Raji (cell line): ENCODE measurements around the gene RABGGTA.

Experiments used
- POLR2A ChIP-seq: IDR thresholded peaks from 2 replicates; pipeline ENCODE4 v1.6.1; 2011; ENCODE audit warnings: low read depth, low read length, control low read depth; ENCODE audit not compliant: insufficient read depth

The RABGGTA gene

GRCh38 chr14:24291446-24292117 lies 20.2 kb upstream of the RABGGTA start:
- TF ChIP-seq POLR2A: no peak

DNA sequence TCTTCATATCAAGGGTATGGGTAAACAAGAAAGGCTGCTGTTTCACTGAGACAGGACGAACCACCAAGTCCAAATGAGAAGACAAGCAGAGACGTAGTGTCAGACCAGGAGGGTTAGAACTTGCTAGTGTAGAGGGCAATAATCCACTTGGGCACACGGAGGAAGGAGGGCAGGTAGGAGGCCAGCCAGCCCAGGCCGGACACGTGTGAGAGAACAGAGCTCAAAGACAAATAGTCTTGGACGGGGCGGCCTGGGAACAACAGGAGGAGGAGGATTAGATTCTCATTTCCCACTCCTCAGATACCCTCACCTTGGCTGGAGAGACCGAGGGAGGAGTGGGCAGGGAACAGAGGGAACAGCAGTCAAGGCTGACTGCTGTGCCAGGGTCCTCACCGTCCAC lies 19.3 kb upstream of the RABGGTA start:
- TF ChIP-seq POLR2A: no peak

- no peak for TF ChIP-seq POLR2A
Observed at GRCh38 chr14:24289649-24290280, 18.4 kb upstream of the RABGGTA start.

- no peak for TF ChIP-seq POLR2A
Observed at GRCh38 chr14:24286996-24287395, 15.6 kb upstream of the RABGGTA start.

DNA sequence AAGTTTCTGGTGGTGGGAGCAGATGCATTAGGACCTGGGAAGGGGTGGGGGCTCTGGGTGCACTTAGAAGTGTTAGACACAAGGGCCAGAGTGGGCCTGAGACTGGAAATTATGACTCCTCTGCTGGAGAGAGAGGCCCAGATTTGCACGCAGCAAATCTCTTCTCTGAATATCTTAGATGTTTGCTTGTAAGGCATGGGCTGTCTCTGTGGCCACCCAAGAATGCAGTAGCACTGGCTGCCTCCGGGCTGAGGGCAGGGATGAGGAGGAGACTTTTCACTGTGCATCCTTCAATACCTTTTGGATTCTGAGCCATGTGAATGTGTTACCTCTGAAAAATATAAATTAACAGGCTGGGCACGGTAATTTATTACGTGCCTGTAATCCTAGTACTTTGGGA lies 14.0 kb upstream of the RABGGTA start:
- TF ChIP-seq POLR2A: no peak

DNA sequence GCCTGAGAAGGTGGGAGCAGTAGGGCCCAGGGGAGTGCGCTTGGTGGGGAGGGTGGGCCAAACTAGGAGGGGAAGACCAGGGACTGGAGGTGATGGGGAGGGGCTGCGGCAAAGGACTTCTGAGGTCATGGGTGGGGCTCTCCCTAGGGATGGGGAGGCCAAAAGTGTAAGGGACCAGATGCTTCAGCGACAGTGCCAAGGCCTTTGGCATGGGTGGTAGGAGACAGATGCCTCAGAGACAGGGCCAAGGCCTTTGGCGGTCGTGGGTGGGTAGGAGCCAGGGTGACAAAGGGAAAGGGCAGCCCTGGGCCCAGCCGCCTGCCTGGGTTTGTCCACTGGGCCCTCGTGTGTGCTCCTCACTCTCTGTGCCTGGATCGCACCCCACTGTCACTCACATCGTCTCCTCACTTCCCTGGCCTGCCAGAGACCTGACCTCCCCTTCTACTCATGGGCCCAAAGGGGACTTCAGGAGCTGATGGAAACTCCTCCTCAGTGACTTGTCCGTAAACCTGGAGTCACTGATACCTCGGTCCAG lies 13.2 kb upstream of the RABGGTA start:
- TF ChIP-seq POLR2A: no peak

- no peak for TF ChIP-seq POLR2A
Observed at GRCh38 chr14:24283796-24284460, 12.5 kb upstream of the RABGGTA start.

DNA sequence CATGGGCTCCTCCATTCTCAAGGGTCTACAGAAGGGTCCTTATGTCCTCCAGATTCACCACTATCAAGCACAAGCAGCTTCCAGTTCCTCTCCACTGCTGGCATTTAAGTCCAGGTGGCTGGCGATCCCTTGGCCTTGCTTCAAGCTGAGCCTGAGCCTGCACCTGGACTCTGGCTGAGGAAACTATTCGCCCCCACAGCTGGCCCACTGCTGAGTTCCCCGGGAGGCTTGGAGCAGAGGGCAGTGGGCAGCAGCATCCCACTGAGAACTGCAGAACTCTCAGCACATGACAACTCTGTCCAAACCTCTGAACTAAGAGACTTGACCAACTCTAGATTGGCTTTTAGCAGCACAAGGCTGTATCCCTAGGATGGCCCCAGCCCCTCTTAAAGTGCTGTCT lies 11.3 kb upstream of the RABGGTA start:
- no peak for TF ChIP-seq POLR2A

DNA sequence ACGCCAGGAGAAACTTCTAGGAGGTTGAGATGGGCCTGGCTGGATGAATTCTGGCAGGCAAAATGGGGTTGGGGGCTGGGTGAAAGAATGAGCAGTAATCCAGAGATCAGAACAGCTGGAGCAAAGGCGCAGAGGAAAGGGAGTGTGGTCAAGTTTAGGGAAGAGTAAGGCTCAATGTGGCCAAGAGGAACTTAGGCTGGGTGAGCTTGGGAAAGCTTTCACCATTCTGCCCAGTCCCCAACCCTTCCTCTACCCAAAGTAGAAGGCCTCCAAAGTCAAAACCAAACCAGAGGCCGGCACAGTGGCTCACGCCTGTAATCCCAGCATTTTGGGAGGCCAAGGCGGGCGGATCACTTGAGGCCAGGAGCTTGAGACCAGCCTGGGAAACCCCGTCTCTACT lies 10.2 kb upstream of the RABGGTA start:
- TF ChIP-seq POLR2A: no peak

GRCh38 chr14:24280797-24281460 lies 9.5 kb upstream of the RABGGTA start:
- TF ChIP-seq POLR2A: no peak

GRCh38 chr14:24279301-24280186 lies 8.1 kb upstream of the RABGGTA start:
- TF ChIP-seq POLR2A: no peak

GRCh38 chr14:24278424-24278823 lies 7.0 kb upstream of the RABGGTA start:
- TF ChIP-seq POLR2A: no peak

DNA sequence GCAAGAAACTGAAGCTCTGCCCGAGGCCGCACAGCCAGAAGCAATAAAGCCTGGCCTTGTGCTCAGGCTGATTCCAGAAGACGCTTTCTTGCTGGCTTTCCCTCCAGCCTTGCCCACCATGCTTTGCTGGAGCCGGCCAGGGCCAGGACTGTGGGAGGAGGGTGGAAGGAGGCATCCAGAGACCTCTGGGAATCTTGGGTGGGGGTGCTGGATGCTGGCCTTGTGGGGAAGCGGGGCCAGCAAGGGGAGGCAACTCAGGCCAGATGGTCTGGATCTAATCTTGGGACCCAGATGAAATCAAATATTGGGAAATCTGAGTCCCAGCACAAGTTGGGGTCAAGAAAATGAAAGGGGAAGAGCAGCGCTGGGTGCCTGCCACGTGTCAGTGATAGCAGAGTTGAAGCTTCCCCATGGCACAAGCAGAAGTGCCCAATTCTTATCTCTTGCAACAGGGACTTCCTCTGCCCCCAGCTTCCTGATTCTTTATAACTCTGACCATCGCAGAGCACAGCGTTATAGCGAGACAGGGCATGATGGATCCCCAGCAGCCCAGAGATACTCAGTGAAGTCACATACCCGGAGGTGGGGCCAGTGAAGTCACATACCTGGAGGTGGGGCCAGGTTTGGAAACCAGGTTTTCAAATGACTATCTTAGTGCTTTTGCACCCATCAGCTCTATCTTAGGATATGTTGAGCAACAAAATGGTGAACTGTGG lies 6.4 kb upstream of the RABGGTA start:
- TF ChIP-seq POLR2A: no peak

- TF ChIP-seq POLR2A: no peak
Observed at GRCh38 chr14:24277071-24277470, 5.7 kb upstream of the RABGGTA start.

DNA sequence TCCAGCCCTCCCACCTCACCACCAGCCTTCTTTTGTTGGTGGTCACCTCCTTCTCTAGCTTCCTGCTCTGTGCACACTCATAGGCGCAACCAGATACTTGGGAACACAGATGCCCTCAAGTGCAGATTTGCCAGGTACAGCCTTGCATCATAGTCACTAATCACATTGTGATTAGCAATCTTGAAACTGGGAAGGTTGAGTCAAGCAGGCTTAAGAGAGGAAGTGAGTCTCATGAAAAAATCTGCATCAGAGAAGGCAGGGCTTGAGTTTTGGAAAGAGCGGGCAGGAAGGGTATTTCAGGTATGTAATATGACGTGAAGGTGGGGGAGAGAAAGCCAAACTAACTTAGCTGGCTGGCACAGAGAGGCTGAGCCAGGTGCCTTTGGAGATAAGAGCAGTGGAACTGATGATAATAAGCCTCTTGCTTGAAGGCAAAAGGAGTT lies 2.7 kb upstream of the RABGGTA start:
- peak; percentile 31; the same call in 1 of the 2 replicates for TF ChIP-seq POLR2A
